ENCODE results near the gene CXCL9. TPM values are rescaled to one million over a fixed set of nuclear protein-coding genes. Genes with fewer than 3 reads are reported as not detected.

CXCL9 gene
- total RNA-seq, 2 donors from 2014 or later: not detected

GRCh38 chr4:76010576-76010975 is 3.3 kb upstream of the CXCL9 start:
- Histone ChIP-seq H3K9me3 (ENCODE audit: control insufficient read depth, low read length) (no peaks in the 10 kb centered on the region), H3K27me3 (ENCODE audit: control insufficient read depth, insufficient read depth, low read length, poor library complexity, severe bottlenecking) (no peaks in the 10 kb centered on the region), H3K4me1 (ENCODE audit: control insufficient read depth, insufficient read depth, low read length) (no peaks in the 10 kb centered on the region), H3K9ac (ENCODE audit: extremely low read depth, low read length, poor library complexity, severe bottlenecking) (no peak overlapping the region), H3K4me3 (ENCODE audit: low read length) (no peak overlapping the region), H3K27ac (ENCODE audit: low read depth, low read length) (no peak overlapping the region), H3K36me3 (ENCODE audit: control insufficient read depth, insufficient read depth, low read length) (no peaks in the 10 kb centered on the region)
- WGBS, 2 experiments (ENCODE audit: insufficient coverage in 1 of 2, insufficient read length in 1 of 2): 94% methylated on average over 10 to 13 of the region's 13 CpGs
- no peaks in the 10 kb centered on the region for H3K9me3 Mint-ChIP-seq
- H3K4me1 Mint-ChIP-seq: peaks cover 30% of the 10 kb centered on the region
- no peak overlapping the region for H3K27ac Mint-ChIP-seq
- no peak for DNase-seq
- H3K27me3 Mint-ChIP-seq (ENCODE audit: insufficient read depth): no peaks in the 10 kb centered on the region
- TF ChIP-seq CTCF (conservative IDR thresholded peaks at IDR 0.05): no peak
- H3K36me3 Mint-ChIP-seq (ENCODE audit: low read depth): no peaks in the 10 kb centered on the region
- H3K4me3 Mint-ChIP-seq: no peak overlapping the region

- no peaks in the 10 kb centered on the region for H3K36me3 Mint-ChIP-seq (ENCODE audit: low read depth)
- Histone ChIP-seq H3K9ac (ENCODE audit: extremely low read depth, low read length, poor library complexity, severe bottlenecking) (no peak overlapping the region), H3K4me1 (ENCODE audit: control insufficient read depth, insufficient read depth, low read length) (no peaks in the 10 kb centered on the region), H3K9me3 (ENCODE audit: control insufficient read depth, low read length) (no peaks in the 10 kb centered on the region), H3K27ac (ENCODE audit: low read depth, low read length) (no peak overlapping the region), H3K36me3 (ENCODE audit: control insufficient read depth, insufficient read depth, low read length) (no peaks in the 10 kb centered on the region), H3K4me3 (ENCODE audit: low read length) (no peak overlapping the region), H3K27me3 (ENCODE audit: control insufficient read depth, insufficient read depth, low read length, poor library complexity, severe bottlenecking) (no peaks in the 10 kb centered on the region)
- no peaks in the 10 kb centered on the region for H3K27me3 Mint-ChIP-seq (ENCODE audit: insufficient read depth)
- WGBS, 2 experiments (ENCODE audit: insufficient coverage in 1 of 2, insufficient read length in 1 of 2): 85% methylated on average over 5 of the region's 5 CpGs; no CpG with 5 or more reads in 1 of the 2 experiments
- no peak overlapping the region for H3K4me3 Mint-ChIP-seq
- DNase-seq: no peak
- H3K4me1 Mint-ChIP-seq: peaks cover 23% of the 10 kb centered on the region
- TF ChIP-seq CTCF (conservative IDR thresholded peaks at IDR 0.05): no peak
- no peaks in the 10 kb centered on the region for H3K9me3 Mint-ChIP-seq
- no peak overlapping the region for H3K27ac Mint-ChIP-seq
Observed at GRCh38 chr4:76009311-76009710, 2.0 kb upstream of the CXCL9 start.

- Mint-ChIP-seq H3K27ac (no peak overlapping the region), H3K27me3 (ENCODE audit: insufficient read depth) (peaks cover 5% of the 10 kb centered on the region), H3K36me3 (ENCODE audit: low read depth) (no peaks in the 10 kb centered on the region), H3K4me1 (peaks cover 9% of the 10 kb centered on the region), H3K4me3 (no peak overlapping the region), H3K9me3 (no peaks in the 10 kb centered on the region)
- DNase-seq: no peak
- Histone ChIP-seq H3K9ac (ENCODE audit: extremely low read depth, low read length, poor library complexity, severe bottlenecking) (no peak overlapping the region), H3K9me3 (ENCODE audit: control insufficient read depth, low read length) (no peaks in the 10 kb centered on the region), H3K4me1 (ENCODE audit: control insufficient read depth, insufficient read depth, low read length) (peaks cover 4% of the 10 kb centered on the region), H3K36me3 (ENCODE audit: control insufficient read depth, insufficient read depth, low read length) (no peaks in the 10 kb centered on the region), H3K4me3 (ENCODE audit: low read length) (no peak overlapping the region), H3K27ac (ENCODE audit: low read depth, low read length) (no peak overlapping the region), H3K27me3 (ENCODE audit: control insufficient read depth, insufficient read depth, low read length, poor library complexity, severe bottlenecking) (no peaks in the 10 kb centered on the region)
- 80 to 91% methylated on average over 2 to 3 of the region's 3 CpGs for WGBS, 2 experiments (ENCODE audit: insufficient coverage in 1 of 2, insufficient read length in 1 of 2)
- no peak for TF ChIP-seq CTCF (conservative IDR thresholded peaks at IDR 0.05)
Observed at GRCh38 chr4:76003620-76004019, 3.7 kb downstream of the CXCL9 start.

Measured in endodermal cell (in vitro differentiated cells).